T-helper 2 cell treated with Interferon-gamma antibody and Interleukin-4, amounts not matched to agents 5 μg/mL and 100 μg/mL, for 36 hours (primary cell): ENCODE measurements around the gene PMM2.
"Not testable (repeated sequence)": the region's sequence is repeated elsewhere in the genome, so short reads cannot be mapped to it uniquely, and the experiment has no call there.

ENCODE experiments used
- DNase-seq: peaks from one replicate; pipeline ENCODE4 v3.0.0; 2021; ENCODE audit warnings: low spot score
- H3K27ac Mint-ChIP-seq: one replicate; pipeline ENCODE4 v1.8.0; 2021; ENCODE audit warnings: mild to moderate bottlenecking, mixed read lengths
- H3K27me3 Mint-ChIP-seq: one replicate; pipeline ENCODE4 v1.8.0; 2021; ENCODE audit warnings: low read depth, mixed read lengths
- H3K36me3 Mint-ChIP-seq: one replicate; pipeline ENCODE4 v1.8.0; 2021; ENCODE audit warnings: low read depth, mixed read lengths
- H3K4me1 Mint-ChIP-seq: one replicate; pipeline ENCODE4 v1.8.0; 2021; ENCODE audit warnings: low read depth, mixed read lengths
- H3K4me3 Mint-ChIP-seq: one replicate; pipeline ENCODE4 v1.8.0; 2022; ENCODE audit warnings: mild to moderate bottlenecking, moderate library complexity, mixed read lengths
- H3K9me3 Mint-ChIP-seq: one replicate; pipeline ENCODE4 v1.8.0; 2021; ENCODE audit warnings: mixed read lengths

PMM2 gene

DNA sequence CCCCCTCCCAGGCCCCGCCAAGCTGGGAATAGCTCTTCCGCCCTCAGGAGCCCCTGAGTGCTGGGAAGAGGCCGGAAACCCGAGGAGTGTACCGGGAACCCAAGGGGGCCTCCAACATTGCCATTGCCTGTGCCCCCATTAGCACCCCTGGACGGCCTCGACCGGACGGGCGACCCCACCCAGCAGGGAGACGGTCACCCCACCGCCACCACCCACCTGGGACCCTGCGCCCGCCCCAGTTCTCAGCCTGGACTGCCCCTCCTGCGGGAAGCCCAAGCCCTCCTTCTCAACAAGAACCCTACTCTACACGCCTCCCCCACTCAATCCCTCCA lies 69.2 kb downstream of the PMM2 start:
- no peaks in the 10 kb centered on the region for H3K27me3 Mint-ChIP-seq
- H3K9me3 Mint-ChIP-seq = no peaks in the 10 kb centered on the region
- H3K27ac Mint-ChIP-seq = peak overlapping the region; percentile 91
- peaks cover 36% of the 10 kb centered on the region for H3K4me1 Mint-ChIP-seq
- H3K36me3 Mint-ChIP-seq = peaks cover 21% of the 10 kb centered on the region
- DNase-seq = no peak
- H3K4me3 Mint-ChIP-seq = peak overlapping the region; percentile 89

DNA sequence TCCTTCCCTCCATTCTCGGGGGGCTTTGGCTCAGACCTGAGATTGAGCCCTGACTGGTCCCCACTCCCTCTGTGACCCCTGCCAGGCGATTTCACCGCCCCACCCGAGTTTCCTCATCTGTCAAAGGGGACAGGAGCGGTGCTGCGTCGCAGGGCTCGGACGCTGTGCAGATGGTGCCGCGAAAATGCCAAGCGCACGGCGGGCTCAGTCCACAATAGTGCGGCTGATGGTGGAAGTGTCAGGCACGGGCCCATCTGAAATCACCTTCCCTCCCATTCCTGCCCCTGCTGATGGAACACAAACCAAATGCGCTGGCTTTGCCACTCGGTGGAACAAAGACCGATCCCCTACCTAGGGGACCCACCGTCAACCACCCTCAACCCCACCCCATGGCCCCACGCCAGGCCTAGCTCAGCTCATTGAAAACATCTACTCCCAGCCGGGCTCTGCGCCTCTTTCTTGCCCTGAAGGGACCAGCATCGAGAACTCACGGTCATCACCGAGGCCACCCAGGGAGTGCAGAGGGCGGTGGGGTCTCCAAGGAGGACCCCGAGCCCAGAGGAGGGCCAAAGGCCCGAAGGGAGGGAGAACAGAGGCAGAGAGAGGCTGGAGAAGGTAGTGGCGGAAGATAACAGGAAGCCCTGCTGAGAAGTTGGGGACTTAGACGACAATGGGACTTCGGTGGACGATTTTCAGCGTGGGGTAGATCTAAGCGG lies 69.7 kb downstream of the PMM2 start:
- DNase-seq = no peak
- H3K9me3 Mint-ChIP-seq = no peaks in the 10 kb centered on the region
- peaks cover 36% of the 10 kb centered on the region for H3K4me1 Mint-ChIP-seq
- peaks cover 18% of the 10 kb centered on the region for H3K36me3 Mint-ChIP-seq
- peak overlapping the region; percentile 89 for H3K4me3 Mint-ChIP-seq
- no peaks in the 10 kb centered on the region for H3K27me3 Mint-ChIP-seq
- peak overlapping the region; percentile 91 for H3K27ac Mint-ChIP-seq

DNA sequence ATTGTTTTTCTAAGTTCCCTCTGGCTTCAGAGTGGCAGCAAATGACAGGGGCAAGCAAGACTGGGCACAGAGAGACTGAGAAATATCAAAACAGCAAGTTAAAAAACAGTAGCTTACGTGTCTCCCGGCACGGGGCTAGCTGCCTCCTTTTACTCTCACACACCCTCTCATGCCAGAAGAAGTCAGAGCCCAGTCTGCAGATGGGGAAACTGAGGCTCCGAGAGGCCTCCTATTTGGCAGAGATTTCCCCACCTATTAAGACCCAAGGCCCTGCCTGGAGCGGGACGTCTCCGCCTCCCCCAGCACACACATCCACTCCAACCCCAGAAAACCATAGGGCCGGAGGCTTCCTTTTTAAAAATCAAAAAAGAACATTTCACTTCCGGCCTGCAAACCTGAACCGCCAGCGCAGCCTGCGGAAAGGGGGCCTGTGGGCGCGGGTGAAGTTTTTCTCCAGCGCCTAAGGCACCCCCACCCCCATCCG lies 70.3 kb downstream of the PMM2 start:
- DNase-seq = no peak
- Mint-ChIP-seq H3K27ac (peak overlapping the region; percentile 91), H3K9me3 (no peaks in the 10 kb centered on the region), H3K36me3 (peaks cover 15% of the 10 kb centered on the region), H3K4me1 (peaks cover 36% of the 10 kb centered on the region), H3K27me3 (no peaks in the 10 kb centered on the region), H3K4me3 (peak overlapping the region; percentile 89)

DNA sequence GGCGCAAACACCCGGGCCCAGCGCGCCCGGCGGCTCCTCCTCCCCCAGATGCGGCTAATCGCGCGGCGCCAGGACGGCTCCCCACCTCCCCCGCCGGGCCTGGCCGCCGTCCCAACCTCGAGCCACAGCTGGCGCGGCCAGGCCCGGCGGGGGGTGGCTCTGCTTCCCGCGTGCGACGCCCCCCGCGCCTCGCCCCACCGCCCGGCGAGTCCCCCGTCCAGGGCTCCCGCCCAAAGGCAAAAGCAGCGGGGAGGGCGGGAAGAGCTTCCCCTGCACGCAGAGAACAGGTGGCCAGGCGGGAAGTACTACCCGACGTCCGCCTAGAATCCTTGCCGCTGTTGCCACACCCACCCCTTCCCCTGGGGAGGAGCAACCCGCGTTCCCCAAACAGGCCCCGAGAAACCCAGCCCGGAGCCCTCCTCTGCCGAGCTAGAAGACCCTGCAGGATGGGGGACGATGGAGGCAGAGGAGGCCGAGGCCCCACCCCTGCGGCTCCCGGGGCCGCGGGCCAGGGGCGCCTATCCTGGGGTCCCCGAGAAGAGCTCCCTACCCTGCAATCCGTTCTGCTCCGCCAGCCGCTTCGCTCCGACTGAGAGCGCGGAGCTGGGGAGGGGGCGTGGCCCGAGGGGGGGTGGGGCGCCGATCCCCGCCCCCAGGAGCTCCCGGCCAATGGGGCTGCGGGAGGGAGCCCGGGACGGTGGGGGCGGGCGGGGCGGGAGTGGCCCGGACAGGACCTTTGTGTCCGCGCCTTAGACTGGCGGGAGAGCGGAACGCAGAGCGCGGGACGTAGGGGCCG lies 71.0 kb downstream of the PMM2 start, which contains the start of gene CARHSP1:
Gene CARHSP1, minus strand, starts transcription at position 591 of the 796 bp plus-strand sequence. CDS start 9,678 bp downstream, outside the sequence.
- H3K27ac Mint-ChIP-seq = peak within 1 kb of the TSS; percentile 98
- H3K36me3 Mint-ChIP-seq = peaks cover 15% of the 10 kb centered on the region
- no peaks in the 10 kb centered on the region for H3K27me3 Mint-ChIP-seq

DNA sequence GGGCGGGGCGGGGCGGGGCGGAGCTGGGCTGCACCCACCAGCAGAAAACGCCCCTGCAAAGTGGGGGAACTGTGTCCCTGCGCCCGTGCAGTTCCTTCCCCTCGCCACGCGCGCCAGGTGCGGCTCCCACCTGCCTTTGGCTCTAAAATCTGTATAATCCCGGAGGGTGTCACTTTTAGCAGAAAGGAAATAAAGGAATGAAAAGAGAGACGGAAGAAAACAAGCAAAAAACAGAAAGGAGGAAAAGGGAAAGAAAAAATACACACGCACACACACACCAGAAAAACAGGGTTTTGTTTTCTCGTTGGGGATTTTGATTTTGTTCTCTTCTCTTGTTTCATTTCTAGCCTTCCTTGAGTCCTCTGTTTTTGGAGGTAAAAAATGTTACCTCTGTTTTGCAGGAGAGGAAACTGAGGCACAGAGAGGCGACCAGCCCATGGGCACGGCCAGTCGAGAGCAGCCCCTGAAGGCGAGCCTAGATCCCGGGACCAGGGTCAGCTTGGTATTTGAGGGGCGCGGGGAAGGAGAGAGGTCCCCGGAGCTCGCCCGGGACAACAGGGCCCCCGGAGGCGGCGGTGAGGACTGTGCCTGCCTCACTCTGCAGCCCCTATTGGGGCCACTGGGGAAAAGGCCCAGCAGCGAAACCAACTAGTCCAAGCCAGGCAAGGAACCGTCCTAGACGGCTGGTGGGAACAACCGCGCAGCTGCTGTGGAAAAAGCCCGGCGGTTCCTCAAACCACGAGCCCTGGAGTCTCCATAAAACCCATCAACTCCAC lies 71.8 kb downstream of the PMM2 start:
- no peak for DNase-seq
- Mint-ChIP-seq H3K27me3 (no peaks in the 10 kb centered on the region), H3K4me3 (peak overlapping the region; percentile 93), H3K9me3 (no peaks in the 10 kb centered on the region), H3K4me1 (peaks cover 30% of the 10 kb centered on the region), H3K36me3 (peaks cover 15% of the 10 kb centered on the region), H3K27ac (peak overlapping the region; percentile 98)

More for the DNA sequence above, 71.0 kb downstream of the PMM2 start, which contains the start of gene CARHSP1:
- no peaks in the 10 kb centered on the region for H3K9me3 Mint-ChIP-seq
- peak within 1 kb of the TSS; percentile 93 for H3K4me3 Mint-ChIP-seq
- H3K4me1 Mint-ChIP-seq = peaks cover 36% of the 10 kb centered on the region
- DNase-seq = peak; percentile 84

DNA sequence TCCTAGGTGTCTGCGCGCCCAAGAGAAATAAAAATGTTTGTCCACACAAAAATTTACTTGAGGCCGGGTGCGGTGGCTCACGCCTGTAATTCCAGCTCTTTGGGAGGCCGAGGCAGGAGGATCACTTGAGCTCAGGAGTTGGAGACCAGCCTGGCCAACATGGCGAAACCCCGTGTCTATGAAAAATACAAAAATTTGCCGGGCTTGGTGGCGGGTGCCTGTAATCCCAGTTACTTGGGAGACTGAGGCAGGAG lies 72.3 kb downstream of the PMM2 start:
- Mint-ChIP-seq H3K4me3 (peak overlapping the region; percentile 93), H3K36me3 (peaks cover 15% of the 10 kb centered on the region), H3K4me1 (peaks cover 32% of the 10 kb centered on the region), H3K27ac (peak overlapping the region; percentile 45)
- not testable (repeated sequence) for DNase-seq, H3K9me3 Mint-ChIP-seq, H3K27me3 Mint-ChIP-seq

DNA sequence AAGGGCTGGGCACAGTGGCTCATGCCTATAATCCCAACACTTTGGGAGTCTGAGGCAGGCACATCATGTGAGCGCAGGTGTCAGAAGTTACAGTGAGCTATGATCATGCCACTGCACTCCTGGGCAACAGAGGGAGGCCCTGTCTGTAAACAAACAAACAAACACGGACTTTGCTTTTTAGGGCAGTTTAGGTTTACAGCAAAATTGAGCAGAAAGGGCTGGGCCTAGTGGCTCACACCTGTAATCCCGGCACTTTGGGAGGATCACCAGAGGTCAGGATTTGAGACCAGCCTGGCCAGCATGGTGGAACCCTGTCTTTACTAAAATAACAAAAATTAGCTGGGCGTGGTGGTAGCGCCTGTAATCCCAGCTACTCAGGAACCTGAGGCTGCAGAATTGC lies 74.4 kb downstream of the PMM2 start:
- H3K27me3 Mint-ChIP-seq = no peaks in the 10 kb centered on the region
- no peak overlapping the region for H3K4me3 Mint-ChIP-seq
- no peak overlapping the region for H3K27ac Mint-ChIP-seq
- H3K36me3 Mint-ChIP-seq = peaks cover 11% of the 10 kb centered on the region
- peaks cover 19% of the 10 kb centered on the region for H3K4me1 Mint-ChIP-seq
- no peak for DNase-seq
- H3K9me3 Mint-ChIP-seq = no peaks in the 10 kb centered on the region

DNA sequence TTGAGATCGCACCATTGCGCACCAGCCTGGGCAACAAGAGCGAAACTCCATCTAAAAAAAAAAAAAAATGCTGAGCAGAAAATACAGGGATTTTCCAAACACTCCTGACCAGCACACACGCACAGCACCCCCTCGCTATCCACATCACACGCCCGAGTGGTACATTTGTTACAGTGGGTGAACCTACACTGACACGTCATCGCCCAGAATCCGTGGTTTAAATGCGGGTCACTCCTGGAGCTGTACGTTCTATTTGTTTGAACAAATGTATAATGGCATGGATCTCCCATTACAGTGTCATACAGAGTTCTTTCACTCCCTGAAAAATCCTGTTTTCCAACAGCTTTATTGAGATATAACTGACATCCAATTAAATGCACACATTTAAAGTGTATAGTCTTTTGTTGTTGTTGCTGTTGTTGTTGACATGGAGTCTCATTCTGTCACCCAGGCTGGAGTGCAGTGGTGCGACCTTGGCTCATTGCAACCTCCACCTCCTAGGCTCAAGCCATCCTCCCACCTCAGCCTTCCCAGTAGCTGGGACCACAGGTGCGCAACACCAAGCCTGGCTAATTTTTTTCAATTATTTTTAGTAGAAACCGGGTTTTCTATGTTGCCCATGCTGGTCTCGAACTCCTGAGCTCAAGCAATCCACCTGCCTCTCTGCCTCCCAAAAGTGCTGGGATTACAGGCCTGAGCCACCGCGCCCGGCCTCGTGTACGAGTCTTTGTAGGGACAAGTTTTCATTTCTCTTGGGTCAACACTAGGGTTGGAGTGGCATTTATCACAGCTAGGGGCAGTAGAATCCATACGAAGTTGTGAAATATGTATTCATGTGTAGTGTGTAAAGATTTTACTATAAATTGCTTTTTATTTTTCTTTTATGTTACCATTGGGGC lies 75.6 kb downstream of the PMM2 start:
- H3K4me1 Mint-ChIP-seq = peaks cover 15% of the 10 kb centered on the region
- no peaks in the 10 kb centered on the region for H3K36me3 Mint-ChIP-seq
- no peak overlapping the region for H3K4me3 Mint-ChIP-seq
- no peaks in the 10 kb centered on the region for H3K27me3 Mint-ChIP-seq
- no peak overlapping the region for H3K27ac Mint-ChIP-seq
- no peaks in the 10 kb centered on the region for H3K9me3 Mint-ChIP-seq
- no peak for DNase-seq

DNA sequence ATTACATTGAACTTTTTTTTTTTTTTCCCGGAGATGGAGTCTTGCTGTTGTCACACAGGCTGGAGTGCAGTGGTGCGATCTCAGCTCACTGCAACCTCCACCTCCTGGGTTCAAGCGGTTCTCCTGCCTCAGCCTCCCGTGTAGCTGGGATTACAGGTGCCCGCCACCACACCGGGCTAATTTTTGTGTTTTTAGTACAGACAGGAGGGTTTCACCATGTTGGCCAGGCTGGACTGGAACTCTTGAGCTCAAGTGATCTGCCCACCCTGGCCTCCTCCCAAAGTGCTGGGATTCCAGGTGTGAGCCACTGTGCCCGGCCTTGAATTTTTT lies 76.2 kb downstream of the PMM2 start:
- H3K4me3 Mint-ChIP-seq, DNase-seq, H3K36me3 Mint-ChIP-seq, H3K27me3 Mint-ChIP-seq, H3K9me3 Mint-ChIP-seq, H3K27ac Mint-ChIP-seq: not testable (repeated sequence)
- H3K4me1 Mint-ChIP-seq = peaks cover 15% of the 10 kb centered on the region

DNA sequence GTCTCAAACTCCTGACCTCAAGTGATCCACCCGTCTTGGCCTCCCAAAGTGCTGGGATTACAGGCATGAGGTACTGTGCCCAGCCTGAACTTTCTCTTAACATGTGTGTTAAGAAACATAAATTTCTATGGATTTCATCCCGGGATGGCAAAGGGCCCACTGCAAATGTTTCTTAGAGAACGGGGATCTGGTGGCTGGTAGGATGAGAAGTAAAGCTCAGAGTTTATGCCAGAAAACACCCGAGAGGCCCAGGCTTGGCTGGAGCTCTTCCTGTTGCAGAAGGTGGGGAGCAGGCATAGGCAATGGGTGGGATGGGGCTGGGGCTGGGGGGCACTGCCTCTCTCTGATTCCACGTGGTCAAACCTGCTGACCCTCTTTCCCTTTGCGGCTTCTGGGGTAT lies 76.7 kb downstream of the PMM2 start:
- Mint-ChIP-seq H3K27ac (peak overlapping the region; percentile 63), H3K4me3 (no peak overlapping the region), H3K4me1 (peaks cover 14% of the 10 kb centered on the region), H3K27me3 (no peaks in the 10 kb centered on the region), H3K9me3 (no peaks in the 10 kb centered on the region), H3K36me3 (no peaks in the 10 kb centered on the region)
- no peak for DNase-seq

DNA sequence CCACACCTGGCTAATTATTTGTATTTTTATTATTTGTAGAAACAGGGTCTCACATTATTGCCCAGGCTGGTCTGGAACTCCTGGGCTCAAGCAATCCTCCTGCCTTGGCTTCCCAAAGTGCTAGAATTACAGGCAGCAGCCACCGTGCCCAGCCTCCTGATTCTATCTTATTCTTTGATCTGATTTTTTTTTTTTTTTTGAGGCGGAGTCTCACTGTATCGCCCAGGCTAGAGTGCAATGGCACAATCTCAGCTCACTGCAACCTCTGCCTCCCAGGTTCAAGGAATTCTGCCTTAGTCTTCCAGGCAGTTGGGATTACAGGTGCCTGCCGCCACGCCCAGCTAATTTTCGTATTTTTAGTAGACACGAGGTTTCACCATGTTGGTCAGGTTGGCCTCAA lies 77.7 kb downstream of the PMM2 start:
- peaks cover 16% of the 10 kb centered on the region for H3K4me1 Mint-ChIP-seq
- not testable (repeated sequence) for H3K27ac Mint-ChIP-seq, H3K36me3 Mint-ChIP-seq, H3K4me3 Mint-ChIP-seq, H3K9me3 Mint-ChIP-seq, DNase-seq, H3K27me3 Mint-ChIP-seq

DNA sequence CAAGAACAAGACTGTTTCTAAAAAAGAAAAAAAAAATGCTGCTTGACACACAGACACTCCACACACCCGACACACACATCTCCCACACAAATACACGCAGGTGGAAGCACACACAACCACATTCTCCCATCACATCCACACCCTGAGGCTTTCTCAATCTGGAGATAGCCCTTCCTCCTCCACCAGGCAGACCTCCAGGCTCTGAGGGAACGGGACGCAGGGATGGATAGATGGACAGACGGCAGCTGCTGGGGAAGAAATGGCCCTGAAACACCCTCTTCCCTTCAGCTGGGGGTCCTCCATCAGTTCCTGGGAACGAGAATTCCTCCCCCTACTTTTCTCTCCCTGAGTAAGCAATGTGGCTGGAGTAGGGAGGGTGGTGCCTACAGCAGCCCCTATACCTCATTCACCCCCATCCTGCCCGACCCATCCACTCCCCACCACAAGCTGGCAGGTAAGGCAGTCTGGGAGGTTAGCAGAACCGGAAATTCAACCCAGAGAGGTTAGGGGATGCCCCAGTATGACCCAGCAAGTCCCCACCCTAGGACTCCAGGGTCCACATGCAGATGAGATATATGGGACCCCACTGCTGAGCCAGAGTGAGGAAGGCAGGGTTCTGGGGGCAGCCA lies 80.4 kb downstream of the PMM2 start:
- Mint-ChIP-seq H3K4me1 (peaks cover 8% of the 10 kb centered on the region), H3K4me3 (no peak overlapping the region), H3K36me3 (no peaks in the 10 kb centered on the region)

DNA sequence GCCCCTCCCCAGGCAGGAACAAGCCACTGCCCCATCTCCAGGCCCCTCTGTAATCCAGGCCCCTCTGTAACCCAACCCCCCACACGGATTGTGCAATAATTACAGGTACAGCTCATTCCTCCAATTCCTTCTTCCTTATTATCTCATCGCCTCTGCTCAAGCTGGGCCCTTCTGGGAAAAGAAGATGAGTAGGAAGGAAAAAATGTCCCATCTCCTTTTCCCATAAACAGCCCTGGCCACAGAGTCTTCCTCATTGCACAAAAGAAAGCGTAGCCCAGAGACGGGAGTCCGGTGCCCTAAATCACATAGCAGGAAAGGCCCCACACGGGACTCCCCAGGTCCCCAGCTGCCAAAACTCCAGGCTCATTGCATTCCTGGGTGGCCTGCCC lies 80.9 kb downstream of the PMM2 start:
- no peak overlapping the region for H3K27ac Mint-ChIP-seq
- peaks cover 8% of the 10 kb centered on the region for H3K4me1 Mint-ChIP-seq

More for the DNA sequence above, 80.4 kb downstream of the PMM2 start:
- H3K9me3 Mint-ChIP-seq = no peaks in the 10 kb centered on the region
- DNase-seq = no peak
- H3K27ac Mint-ChIP-seq = peak overlapping the region; percentile 41
- H3K27me3 Mint-ChIP-seq = no peaks in the 10 kb centered on the region

More for the DNA sequence above, 80.9 kb downstream of the PMM2 start:
- Mint-ChIP-seq H3K36me3 (no peaks in the 10 kb centered on the region), H3K4me3 (no peak overlapping the region), H3K9me3 (no peaks in the 10 kb centered on the region), H3K27me3 (no peaks in the 10 kb centered on the region)
- DNase-seq = no peak
